HL-60 (cell line): ENCODE results near the gene OMD.

Source experiments
- DNase-seq, 2 experiments: peaks; one replicate each; pipeline ENCODE4 v3.0.0-alpha.2; 2010 to 2020; ENCODE audit warnings: low read depth in 1 of 2, low spot score in 1 of 2
- H3K27ac ChIP-seq: fragments of 250-450 bp; sonication (Bioruptor Pico); replicated peaks from 2 replicates; pipeline ENCODE4 v1.5.1; 2020; ENCODE audit warnings: mild to moderate bottlenecking, moderate library complexity
- H3K27me3 ChIP-seq: fragments of 250-450 bp; sonication (Bioruptor Pico); 2 replicates; pipeline ENCODE4 v1.5.1; 2021; ENCODE audit warnings: mild to moderate bottlenecking, moderate library complexity; ENCODE audit not compliant: insufficient read depth, poor library complexity, severe bottlenecking
- H3K4me3 ChIP-seq: replicated peaks from 2 replicates; pipeline ENCODE4 v1.5.1; 2011; ENCODE audit warnings: mild to moderate bottlenecking, control low read depth, low read length; ENCODE audit not compliant: insufficient read depth
- CTCF ChIP-seq: IDR thresholded peaks from one replicate; pipeline ENCODE4 v1.5.1; 2011; ENCODE audit warnings: low read length, control low read depth, inconsistent platforms; ENCODE audit not compliant: insufficient read depth
- GABPA ChIP-seq: IDR thresholded peaks from 2 replicates; pipeline ENCODE4 v1.6.1; 2012; ENCODE audit warnings: low read depth
- POLR2AphosphoS5 ChIP-seq: IDR thresholded peaks from 2 replicates; pipeline ENCODE4 v1.6.1; 2012; ENCODE audit warnings: low read depth
- SPI1 ChIP-seq: IDR thresholded peaks from 2 replicates; pipeline ENCODE4 v1.6.1; 2012; ENCODE audit warnings: low read depth, mild to moderate bottlenecking, borderline replicate concordance
- TF ChIP-seq, protein P1 (sequence below): IDR thresholded peaks from 2 replicates; pipeline ENCODE4 v1.6.1; 2012; ENCODE audit warnings: low read depth; ENCODE audit not compliant: insufficient replicate concordance

OMD gene

DNA sequence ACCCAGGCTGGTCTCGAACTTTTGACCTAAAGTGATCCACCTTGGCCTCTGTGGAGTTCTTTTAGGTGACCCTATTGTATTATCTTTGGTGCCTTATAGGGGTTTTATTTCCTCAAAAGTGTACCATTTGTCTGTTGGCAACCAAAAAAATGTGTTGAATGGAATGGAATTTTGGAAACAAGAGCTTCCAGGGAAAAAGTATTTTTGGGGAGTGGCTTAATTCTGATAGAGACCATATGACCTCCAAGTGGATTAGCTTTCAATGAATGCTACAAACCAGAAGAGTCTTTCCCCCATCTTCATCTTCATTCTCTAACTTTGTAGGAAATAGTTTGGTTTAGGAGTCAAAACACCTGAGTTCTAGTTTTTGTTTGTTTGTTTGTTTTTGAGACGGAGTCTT, 16.5 kb downstream of the OMD start:
- TF ChIP-seq POLR2AphosphoS5 (no peak), CTCF (no peak), GABPA (no peak), SPI1 (no peak)
- TF ChIP-seq, protein P1, sequence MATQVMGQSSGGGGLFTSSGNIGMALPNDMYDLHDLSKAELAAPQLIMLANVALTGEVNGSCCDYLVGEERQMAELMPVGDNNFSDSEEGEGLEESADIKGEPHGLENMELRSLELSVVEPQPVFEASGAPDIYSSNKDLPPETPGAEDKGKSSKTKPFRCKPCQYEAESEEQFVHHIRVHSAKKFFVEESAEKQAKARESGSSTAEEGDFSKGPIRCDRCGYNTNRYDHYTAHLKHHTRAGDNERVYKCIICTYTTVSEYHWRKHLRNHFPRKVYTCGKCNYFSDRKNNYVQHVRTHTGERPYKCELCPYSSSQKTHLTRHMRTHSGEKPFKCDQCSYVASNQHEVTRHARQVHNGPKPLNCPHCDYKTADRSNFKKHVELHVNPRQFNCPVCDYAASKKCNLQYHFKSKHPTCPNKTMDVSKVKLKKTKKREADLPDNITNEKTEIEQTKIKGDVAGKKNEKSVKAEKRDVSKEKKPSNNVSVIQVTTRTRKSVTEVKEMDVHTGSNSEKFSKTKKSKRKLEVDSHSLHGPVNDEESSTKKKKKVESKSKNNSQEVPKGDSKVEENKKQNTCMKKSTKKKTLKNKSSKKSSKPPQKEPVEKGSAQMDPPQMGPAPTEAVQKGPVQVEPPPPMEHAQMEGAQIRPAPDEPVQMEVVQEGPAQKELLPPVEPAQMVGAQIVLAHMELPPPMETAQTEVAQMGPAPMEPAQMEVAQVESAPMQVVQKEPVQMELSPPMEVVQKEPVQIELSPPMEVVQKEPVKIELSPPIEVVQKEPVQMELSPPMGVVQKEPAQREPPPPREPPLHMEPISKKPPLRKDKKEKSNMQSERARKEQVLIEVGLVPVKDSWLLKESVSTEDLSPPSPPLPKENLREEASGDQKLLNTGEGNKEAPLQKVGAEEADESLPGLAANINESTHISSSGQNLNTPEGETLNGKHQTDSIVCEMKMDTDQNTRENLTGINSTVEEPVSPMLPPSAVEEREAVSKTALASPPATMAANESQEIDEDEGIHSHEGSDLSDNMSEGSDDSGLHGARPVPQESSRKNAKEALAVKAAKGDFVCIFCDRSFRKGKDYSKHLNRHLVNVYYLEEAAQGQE: no peak
- Histone ChIP-seq H3K27me3 (no peaks in the 10 kb centered on the region), H3K4me3 (no peak overlapping the region), H3K27ac (no peak overlapping the region)
- no peak for DNase-seq

- no peaks in the 10 kb centered on the region for H3K27me3 ChIP-seq
- peak overlapping the region; percentile 49 for H3K27ac ChIP-seq
- DNase-seq: peak; percentile 3 to 87
- TF ChIP-seq, protein P1: no peak
- TF ChIP-seq GABPA (no peak), SPI1 (peak; percentile 94), POLR2AphosphoS5 (0 out of 2 replicates have a peak, but pooled peaks have one; percentile 27)
- no peak overlapping the region; the same call in 1 of the 2 replicates for H3K4me3 ChIP-seq
These were observed 17.8 kb downstream of the OMD start for GRCh38 chr9:92406477-92406876.

DNA sequence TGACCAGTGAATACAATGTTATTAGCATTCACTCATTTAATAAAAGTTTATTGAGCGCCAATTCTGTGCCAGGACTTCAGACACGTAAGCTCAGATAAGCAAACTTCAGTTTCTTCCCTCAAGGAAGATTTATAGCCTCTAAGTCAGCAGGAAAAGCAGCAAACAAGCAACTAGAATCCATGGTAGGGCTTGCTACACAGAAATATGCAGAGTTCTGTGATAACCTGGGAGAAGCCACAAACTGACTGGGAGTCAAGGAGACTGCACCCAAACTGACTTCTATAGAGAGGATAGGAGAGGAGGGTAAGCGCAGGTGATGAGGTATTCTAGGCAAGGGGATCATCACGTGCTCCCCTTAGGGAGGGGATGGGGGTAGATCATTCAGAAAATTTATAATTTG, 18.5 kb downstream of the OMD start:
- Histone ChIP-seq H3K27ac (no peak overlapping the region), H3K4me3 (no peak overlapping the region), H3K27me3 (no peaks in the 10 kb centered on the region)
- no peak for TF ChIP-seq GABPA
- TF ChIP-seq POLR2AphosphoS5: no peak
- DNase-seq: no peak

GRCh38 chr9:92404042-92404836, 20.0 kb downstream of the OMD start, which contains the start of gene OGN:
Gene OGN, minus strand, starts transcription at chr9:92404578. Its CDS starts 1,171 bp downstream, at chr9:92403407.
- Histone ChIP-seq H3K27ac (no peak within 1 kb of the TSS), H3K27me3 (no peaks in the 10 kb centered on the region), H3K4me3 (no peak within 1 kb of the TSS)
- no peak for DNase-seq
- TF ChIP-seq CTCF (no peak), SPI1 (no peak), GABPA (no peak), POLR2AphosphoS5 (no peak)
- TF ChIP-seq, protein P1: no peak
